PC-9 (cell line): ENCODE measurements around the gene MICAL3.

Source experiments
- EZH2 ChIP-seq: fragments of 200-600 bp; sonication (generic); IDR thresholded peaks from 2 replicates; pipeline ENCODE4 v1.8.0; 2017; ENCODE audit warnings: antibody characterized with exemption, low read depth
- TF ChIP-seq, protein P1 (sequence below): fragments of 200-600 bp; sonication (generic); conservative IDR thresholded peaks from 2 replicates; pipeline ENCODE4 v1.6.1; 2017; ENCODE audit warnings: mixed run types, antibody characterized with exemption, mild to moderate bottlenecking, moderate library complexity

DNA sequence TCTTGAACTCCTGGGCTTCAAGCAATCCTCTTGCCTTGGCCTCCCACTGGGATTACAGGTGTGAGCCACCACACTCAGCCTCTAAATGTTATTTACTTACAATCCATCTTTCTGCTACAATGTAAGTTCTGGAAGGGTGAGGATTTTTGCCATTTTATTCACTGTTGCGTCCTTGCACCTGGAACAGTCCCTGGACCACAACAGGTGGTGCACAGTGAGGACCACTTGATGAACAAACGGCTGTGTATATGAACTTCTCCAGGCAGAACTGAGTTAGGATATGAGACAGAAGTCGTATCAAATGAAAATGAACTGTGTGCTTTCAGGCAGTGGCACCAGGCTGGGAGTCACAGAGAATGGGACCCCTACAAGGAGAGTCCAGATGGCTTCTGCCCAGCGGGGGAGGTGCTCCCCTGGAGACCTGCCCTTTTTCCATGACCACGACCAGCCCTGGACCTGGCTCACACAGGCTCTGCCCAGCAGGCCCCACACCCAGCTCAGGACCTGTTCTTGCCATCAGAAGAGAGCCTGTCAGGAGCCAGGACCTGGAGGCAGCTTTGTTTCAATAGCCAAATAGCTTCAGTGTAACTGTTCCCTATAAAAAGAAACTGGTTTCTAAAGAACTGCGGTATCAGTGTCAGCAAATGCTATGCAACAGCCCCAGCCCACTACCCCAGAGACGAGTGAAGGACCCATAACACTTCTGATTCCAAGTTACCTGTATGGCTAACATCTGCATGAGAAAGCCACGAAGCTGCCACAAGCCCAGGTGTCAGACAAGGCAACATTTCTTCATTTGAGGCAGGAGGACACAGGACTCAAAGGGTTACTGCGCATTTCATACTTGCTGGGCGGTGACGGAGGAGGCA, 104.9 kb downstream of the MICAL3 start:
- TF ChIP-seq, protein P1, sequence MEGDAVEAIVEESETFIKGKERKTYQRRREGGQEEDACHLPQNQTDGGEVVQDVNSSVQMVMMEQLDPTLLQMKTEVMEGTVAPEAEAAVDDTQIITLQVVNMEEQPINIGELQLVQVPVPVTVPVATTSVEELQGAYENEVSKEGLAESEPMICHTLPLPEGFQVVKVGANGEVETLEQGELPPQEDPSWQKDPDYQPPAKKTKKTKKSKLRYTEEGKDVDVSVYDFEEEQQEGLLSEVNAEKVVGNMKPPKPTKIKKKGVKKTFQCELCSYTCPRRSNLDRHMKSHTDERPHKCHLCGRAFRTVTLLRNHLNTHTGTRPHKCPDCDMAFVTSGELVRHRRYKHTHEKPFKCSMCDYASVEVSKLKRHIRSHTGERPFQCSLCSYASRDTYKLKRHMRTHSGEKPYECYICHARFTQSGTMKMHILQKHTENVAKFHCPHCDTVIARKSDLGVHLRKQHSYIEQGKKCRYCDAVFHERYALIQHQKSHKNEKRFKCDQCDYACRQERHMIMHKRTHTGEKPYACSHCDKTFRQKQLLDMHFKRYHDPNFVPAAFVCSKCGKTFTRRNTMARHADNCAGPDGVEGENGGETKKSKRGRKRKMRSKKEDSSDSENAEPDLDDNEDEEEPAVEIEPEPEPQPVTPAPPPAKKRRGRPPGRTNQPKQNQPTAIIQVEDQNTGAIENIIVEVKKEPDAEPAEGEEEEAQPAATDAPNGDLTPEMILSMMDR = no peak
- TF ChIP-seq EZH2 = no peak
